H1 (cell line): ENCODE data around the gene MANSC4. TPM values are rescaled to one million over a fixed set of nuclear protein-coding genes. Genes with fewer than 3 reads are reported as not detected.

Experiments used
- CREB1 ChIP-seq: IDR thresholded peaks from 2 replicates; pipeline ENCODE4 v1.6.1; 2012; ENCODE audit warnings: inconsistent platforms
- KDM5A ChIP-seq: fragments of 200-600 bp; IDR thresholded peaks from 2 replicates; pipeline ENCODE4 v1.7.1; 2012; ENCODE audit warnings: mild to moderate bottlenecking, low read length, inconsistent platforms, mixed read lengths
- RBBP5 ChIP-seq: IDR thresholded peaks from 2 replicates; pipeline ENCODE4 v1.7.1; 2012; ENCODE audit warnings: low read depth, mild to moderate bottlenecking, inconsistent platforms, low read length, moderate library complexity, borderline replicate concordance
- SIRT6 ChIP-seq: IDR thresholded peaks from one replicate; pipeline ENCODE4 v1.7.1; 2012; ENCODE audit warnings: low read length, inconsistent platforms
- SP2 ChIP-seq: IDR thresholded peaks from 2 replicates; pipeline ENCODE4 v1.6.1; 2012; ENCODE audit warnings: mild to moderate bottlenecking, low read length, inconsistent platforms
- TAF7 ChIP-seq: optimal IDR thresholded peaks from 2 replicates; pipeline ENCODE3; 2011; ENCODE audit warnings: low read depth, mild to moderate bottlenecking, inconsistent platforms, low read length, moderate library complexity, borderline replicate concordance
- polyA plus RNA-seq, 7 experiments: library from polyadenylated mRNA; depleted of rRNA in 3 of 7; stranded (reverse) in 5 of 7; unstranded in 2 of 7; fragments of >200 nt in 5 of 7; fragments of 200-250 nt in 2 of 7; gene quantifications; 1 replicate in 5 of 7; 2 replicates in 1 of 7; 4 replicates in 1 of 7; pipeline versions ENCODE4 v1.2.1 to v1.2.3, GENCODE V29; 2011 to 2013; ENCODE audit warnings: missing spikeins in 2 of 7, mixed read lengths in 2 of 7
- total RNA-seq: library from RNA; stranded (reverse); fragmentation: NEBNext Ultra II Directional; extraction: Animal tissue kit (Norgen Biotek cat#: 25700); gene quantifications from 2 replicates; pipeline ENCODE4 v1.2.1, GENCODE V29; 2021
- TF ChIP-seq, protein P1 (sequence below): IDR thresholded peaks from 2 replicates; pipeline ENCODE4 v1.6.1; 2012; ENCODE audit warnings: low read length, inconsistent platforms

The MANSC4 gene
- total and polyA plus RNA-seq, 2 of the 8 experiments (the other 6 are each of a cell fraction or from before 2014, with no cell fraction given), result not detected

GRCh38 chr12:27769142-27769673 lies 10.8 kb downstream of the MANSC4 start (continued):
- TF ChIP-seq, protein P1, sequence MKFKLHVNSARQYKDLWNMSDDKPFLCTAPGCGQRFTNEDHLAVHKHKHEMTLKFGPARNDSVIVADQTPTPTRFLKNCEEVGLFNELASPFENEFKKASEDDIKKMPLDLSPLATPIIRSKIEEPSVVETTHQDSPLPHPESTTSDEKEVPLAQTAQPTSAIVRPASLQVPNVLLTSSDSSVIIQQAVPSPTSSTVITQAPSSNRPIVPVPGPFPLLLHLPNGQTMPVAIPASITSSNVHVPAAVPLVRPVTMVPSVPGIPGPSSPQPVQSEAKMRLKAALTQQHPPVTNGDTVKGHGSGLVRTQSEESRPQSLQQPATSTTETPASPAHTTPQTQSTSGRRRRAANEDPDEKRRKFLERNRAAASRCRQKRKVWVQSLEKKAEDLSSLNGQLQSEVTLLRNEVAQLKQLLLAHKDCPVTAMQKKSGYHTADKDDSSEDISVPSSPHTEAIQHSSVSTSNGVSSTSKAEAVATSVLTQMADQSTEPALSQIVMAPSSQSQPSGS, result no peak
- TF ChIP-seq RBBP5, result no peak
- no peak for TF ChIP-seq SP2
- TF ChIP-seq CREB1, result no peak
- no peak for TF ChIP-seq SIRT6
- no peak for TF ChIP-seq KDM5A
- no peak for TF ChIP-seq TAF7
